Suprapubic skin (tissue), 4 donors: ENCODE results near the gene WASF2. TPM values are rescaled to one million over a fixed set of nuclear protein-coding genes. Genes with fewer than 3 reads are reported as not detected.

Experiments used
- DNase-seq, 2 donors: peaks; one replicate each; pipeline ENCODE4 v3.0.0-alpha.2; 2019; ENCODE audit warnings: low spot score in 2 of 2
- H3K27ac ChIP-seq: fragments of 200-600 bp; sonication (generic); one replicate; pipeline ENCODE4 v1.5.1; 2019
- H3K27me3 ChIP-seq: fragments of 200-600 bp; sonication (generic); one replicate; pipeline ENCODE4 v1.5.1; 2019
- H3K36me3 ChIP-seq: fragments of 200-600 bp; sonication (generic); one replicate; pipeline ENCODE4 v1.5.1; 2019
- H3K4me1 ChIP-seq: fragments of 200-600 bp; sonication (generic); one replicate; pipeline ENCODE4 v1.5.1; 2019
- H3K4me3 ChIP-seq: fragments of 200-600 bp; sonication (generic); one replicate; pipeline ENCODE4 v1.5.1; 2019; ENCODE audit warnings: mild to moderate bottlenecking
- H3K9me3 ChIP-seq: fragments of 200-600 bp; sonication (generic); one replicate; pipeline ENCODE4 v1.5.1; 2019
- CTCF ChIP-seq, 2 donors: fragments of 200-600 bp in 1 of 2; fragments of 450-650 bp in 1 of 2; sonication (generic) in 1 of 2; IDR thresholded peaks; one replicate each; pipeline ENCODE4 v1.5.1; 2016 to 2019; ENCODE audit warnings: antibody characterized with exemption in 2 of 2, mild to moderate bottlenecking in 1 of 2, moderate library complexity in 1 of 2
- EP300 ChIP-seq: sonication (generic); formaldehyde crosslinking; IDR thresholded peaks from one replicate; pipeline ENCODE4 v1.6.1; 2017; ENCODE audit warnings: antibody characterized with exemption
- POLR2A ChIP-seq, 2 donors: fragments of 450-650 bp; IDR thresholded peaks; one replicate each; pipeline ENCODE4 v1.6.1; 2017; ENCODE audit warnings: antibody characterized with exemption in 2 of 2, mild to moderate bottlenecking in 2 of 2, moderate library complexity in 2 of 2
- POLR2AphosphoS5 ChIP-seq, 3 donors: sonication (generic); formaldehyde crosslinking; IDR thresholded peaks; one replicate each; pipeline ENCODE4 v1.6.1; 2017; ENCODE audit warnings: antibody characterized with exemption in 3 of 3
- WGBS: methylation state at CpG from one replicate; pipeline ENCODE4 v1.1.5; 2018; 5-methylcytosine and 5-hydroxymethylcytosine counted together
- total RNA-seq, 4 donors: library from RNA; depleted of rRNA; stranded (reverse); fragments of >200 nt; gene quantifications; one replicate each; pipeline ENCODE4 v1.1.0, GENCODE V29; 2016

The WASF2 gene
- total RNA-seq, 4 donors from 2014 or later: 69.0 to 96.0 (median 90.4) TPM

DNA sequence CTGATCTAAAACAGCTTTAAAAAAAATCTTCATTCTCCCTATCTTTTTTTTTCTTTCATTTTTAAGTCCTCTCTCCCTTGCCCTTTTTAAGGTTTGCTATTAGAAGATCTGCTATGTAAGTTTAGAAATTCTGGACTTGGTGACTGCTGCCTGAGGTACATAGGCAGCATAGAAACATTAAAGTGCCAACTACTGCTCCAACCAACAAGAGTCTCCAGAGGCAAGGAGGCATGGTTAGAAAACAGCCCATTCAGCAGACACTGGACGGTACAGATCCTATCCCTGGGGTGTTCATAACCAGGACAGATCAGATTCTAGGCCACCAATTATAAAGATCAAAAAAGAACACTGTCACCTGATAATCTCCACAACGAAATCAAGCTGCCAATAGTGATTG is 60.9 kb downstream of the WASF2 start:
- Histone ChIP-seq H3K27me3 (no peaks in the 10 kb centered on the region), H3K4me1 (peaks cover 77% of the 10 kb centered on the region), H3K9me3 (no peaks in the 10 kb centered on the region), H3K36me3 (peaks cover 19% of the 10 kb centered on the region), H3K27ac (peak overlapping the region; percentile 78), H3K4me3 (peak overlapping the region; percentile 31)
- TF ChIP-seq EP300 (no peak), CTCF (IDR thresholded peaks at IDR 0.05) (no peak), POLR2A (IDR thresholded peaks at IDR 0.05) (no peak), POLR2AphosphoS5 (IDR thresholded peaks at IDR 0.05) (no peak)
- WGBS: 21% methylated on average over 2 of the region's 2 CpGs
- DNase-seq: no peak

- 20% methylated on average over 17 of the region's 17 CpGs for WGBS
- peaks cover 78% of the 10 kb centered on the region for H3K4me1 ChIP-seq
- peaks cover 19% of the 10 kb centered on the region for H3K36me3 ChIP-seq
- no peaks in the 10 kb centered on the region for H3K27me3 ChIP-seq
- TF ChIP-seq POLR2AphosphoS5 (IDR thresholded peaks at IDR 0.05) (no peak), EP300 (peak; percentile 50)
- no peak for DNase-seq
- no peaks in the 10 kb centered on the region for H3K9me3 ChIP-seq
- H3K27ac ChIP-seq: peak overlapping the region; percentile 78
- peak overlapping the region; percentile 31 for H3K4me3 ChIP-seq
These were observed 61.5 kb downstream of the WASF2 start for GRCh38 chr1:27428316-27429028.

GRCh38 chr1:27427816-27428315 is 62.1 kb downstream of the WASF2 start:
- H3K4me1 ChIP-seq: peaks cover 80% of the 10 kb centered on the region
- H3K27ac ChIP-seq: peak overlapping the region; percentile 78
- WGBS: 67% methylated on average over 2 of the region's 2 CpGs
- no peak for DNase-seq
- no peaks in the 10 kb centered on the region for H3K27me3 ChIP-seq
- H3K36me3 ChIP-seq: peaks cover 19% of the 10 kb centered on the region
- no peak for TF ChIP-seq EP300
- no peak for TF ChIP-seq POLR2A (IDR thresholded peaks at IDR 0.05)
- TF ChIP-seq CTCF (IDR thresholded peaks at IDR 0.05): no peak
- no peak for TF ChIP-seq POLR2AphosphoS5 (IDR thresholded peaks at IDR 0.05)
- peak overlapping the region; percentile 31 for H3K4me3 ChIP-seq
- no peaks in the 10 kb centered on the region for H3K9me3 ChIP-seq

DNA sequence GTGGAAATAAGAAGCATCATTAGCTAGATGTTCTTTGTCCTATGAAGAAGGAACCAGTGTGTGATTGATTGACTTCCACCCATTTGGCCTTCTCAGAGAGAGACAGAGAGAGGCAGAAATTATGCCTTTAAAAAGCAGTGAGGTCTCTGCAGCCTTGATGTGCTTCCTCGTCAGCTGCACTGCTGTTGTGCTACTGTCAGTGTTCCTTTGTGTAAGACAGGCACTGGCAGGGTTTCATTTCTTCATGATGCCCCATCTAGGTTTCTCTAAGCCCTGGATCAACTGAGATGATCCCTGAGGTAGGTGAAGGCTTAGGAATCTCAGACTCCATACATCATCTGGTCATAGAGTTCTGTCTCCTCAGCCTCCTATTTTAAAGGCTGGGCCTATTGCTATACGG is 62.6 kb downstream of the WASF2 start:
- no peak for DNase-seq
- H3K27ac ChIP-seq: peak overlapping the region; percentile 78
- no peaks in the 10 kb centered on the region for H3K9me3 ChIP-seq
- H3K4me1 ChIP-seq: peaks cover 85% of the 10 kb centered on the region
- peaks cover 19% of the 10 kb centered on the region for H3K36me3 ChIP-seq
- no peaks in the 10 kb centered on the region for H3K27me3 ChIP-seq
- no peak for TF ChIP-seq POLR2AphosphoS5 (IDR thresholded peaks at IDR 0.05)
- TF ChIP-seq EP300: no peak
- no peak for TF ChIP-seq POLR2A (IDR thresholded peaks at IDR 0.05)
- TF ChIP-seq CTCF (IDR thresholded peaks at IDR 0.05): no peak
- peak overlapping the region; percentile 31 for H3K4me3 ChIP-seq
- 69% methylated on average over 2 of the region's 2 CpGs for WGBS

- DNase-seq: no peak
- Histone ChIP-seq H3K36me3 (peaks cover 19% of the 10 kb centered on the region), H3K4me3 (no peak overlapping the region), H3K9me3 (no peaks in the 10 kb centered on the region), H3K4me1 (peaks cover 75% of the 10 kb centered on the region), H3K27me3 (no peaks in the 10 kb centered on the region), H3K27ac (peak overlapping the region; percentile 14)
- 92% methylated on average over 4 of the region's 4 CpGs for WGBS
- no peak for TF ChIP-seq POLR2A (IDR thresholded peaks at IDR 0.05)
- no peak for TF ChIP-seq POLR2AphosphoS5 (IDR thresholded peaks at IDR 0.05)
- no peak for TF ChIP-seq EP300
- TF ChIP-seq CTCF (IDR thresholded peaks at IDR 0.05): no peak
These were observed 66.3 kb downstream of the WASF2 start for GRCh38 chr1:27423709-27424108.
